Adrenal gland (tissue), 5 donors: ENCODE results near the gene SYMPK.

ENCODE experiments used
- POLR2A ChIP-seq, 2 donors: fragments of 450-650 bp; IDR thresholded peaks; one replicate each; pipeline ENCODE4 v1.6.1; 2017; ENCODE audit warnings: antibody characterized with exemption in 2 of 2, mild to moderate bottlenecking in 2 of 2, moderate library complexity in 1 of 2
- TF ChIP-seq, protein P1 (sequence below), 6 experiments: fragments of 450-650 bp in 4 of 6; fragments of 200-600 bp in 2 of 6; sonication (generic) in 1 of 6; IDR thresholded peaks; 1 replicate in 5 of 6; 2 replicates in 1 of 6; pipeline versions ENCODE4 v1.5.1 to v1.8.0; 2016 to 2021; ENCODE audit warnings: antibody characterized with exemption in 6 of 6, mild to moderate bottlenecking in 2 of 6, moderate library complexity in 1 of 6
- donor health status: DM: no; HTN: no; CAD: no.

DNA sequence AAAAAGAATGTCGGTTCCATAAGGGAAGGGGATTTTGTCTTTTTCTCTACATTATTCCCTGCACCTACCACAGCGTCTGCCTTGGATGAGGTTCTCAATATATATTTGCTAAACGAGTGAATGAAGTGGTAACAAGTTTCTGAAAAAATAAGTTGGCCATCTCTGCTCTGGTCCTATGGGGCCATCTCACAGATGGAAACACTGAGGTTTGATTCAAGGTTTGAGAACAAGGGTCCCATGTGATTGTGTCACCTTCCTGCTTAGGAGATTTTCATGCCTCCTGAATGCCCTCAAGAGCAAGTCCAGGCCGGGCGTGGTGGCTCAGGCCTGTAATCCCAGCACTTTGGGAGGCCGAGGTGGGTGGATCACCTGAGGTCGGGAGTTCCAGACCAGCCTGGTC lies 36.3 kb upstream of the SYMPK start:
- TF ChIP-seq, protein P1, sequence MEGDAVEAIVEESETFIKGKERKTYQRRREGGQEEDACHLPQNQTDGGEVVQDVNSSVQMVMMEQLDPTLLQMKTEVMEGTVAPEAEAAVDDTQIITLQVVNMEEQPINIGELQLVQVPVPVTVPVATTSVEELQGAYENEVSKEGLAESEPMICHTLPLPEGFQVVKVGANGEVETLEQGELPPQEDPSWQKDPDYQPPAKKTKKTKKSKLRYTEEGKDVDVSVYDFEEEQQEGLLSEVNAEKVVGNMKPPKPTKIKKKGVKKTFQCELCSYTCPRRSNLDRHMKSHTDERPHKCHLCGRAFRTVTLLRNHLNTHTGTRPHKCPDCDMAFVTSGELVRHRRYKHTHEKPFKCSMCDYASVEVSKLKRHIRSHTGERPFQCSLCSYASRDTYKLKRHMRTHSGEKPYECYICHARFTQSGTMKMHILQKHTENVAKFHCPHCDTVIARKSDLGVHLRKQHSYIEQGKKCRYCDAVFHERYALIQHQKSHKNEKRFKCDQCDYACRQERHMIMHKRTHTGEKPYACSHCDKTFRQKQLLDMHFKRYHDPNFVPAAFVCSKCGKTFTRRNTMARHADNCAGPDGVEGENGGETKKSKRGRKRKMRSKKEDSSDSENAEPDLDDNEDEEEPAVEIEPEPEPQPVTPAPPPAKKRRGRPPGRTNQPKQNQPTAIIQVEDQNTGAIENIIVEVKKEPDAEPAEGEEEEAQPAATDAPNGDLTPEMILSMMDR (IDR thresholded peaks at IDR 0.05), result no peak
- no peak for TF ChIP-seq POLR2A (IDR thresholded peaks at IDR 0.05)
